ENCODE results near the gene VPS54. TPM values are rescaled to one million over a fixed set of nuclear protein-coding genes. Genes with fewer than 3 reads are reported as not detected.

The VPS54 gene
- total and polyA plus RNA-seq, 4 donors = 12.5 to 49.3 (median 15.7) TPM

DNA sequence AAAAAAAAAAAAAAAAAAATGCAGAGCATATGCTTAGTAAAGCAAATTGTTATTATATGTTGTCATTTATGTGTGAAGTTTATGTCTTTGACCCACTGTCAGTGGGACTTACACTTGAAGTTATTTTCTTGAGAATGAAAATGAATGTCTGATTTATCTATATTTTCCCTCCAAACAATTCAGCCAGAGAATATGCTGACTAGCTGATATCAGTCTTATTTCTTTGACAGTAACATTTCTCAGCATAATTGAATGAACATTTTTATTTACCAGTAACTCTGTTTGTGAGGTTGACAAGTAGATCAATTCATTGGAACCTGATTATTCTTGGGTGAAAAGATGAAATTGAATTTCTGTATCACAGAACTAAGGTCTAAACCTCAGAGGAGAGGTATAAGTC lies 40.0 kb upstream of the VPS54 start:
- no peak overlapping the region for H3K27ac ChIP-seq (ENCODE audit: low read depth in 1 of 2, low read length in 1 of 2)
- no peak for TF ChIP-seq CTCF (IDR thresholded peaks at IDR 0.05; ENCODE audit: control extremely low read depth, extremely low read depth)
- no peak overlapping the region for H3K9ac ChIP-seq (ENCODE audit: insufficient read depth in 1 of 2, low read length in 2 of 2)
- H3K36me3 ChIP-seq (ENCODE audit: control insufficient read depth in 4 of 4, insufficient read depth in 4 of 4, low read length in 4 of 4) = no peaks in the 10 kb centered on the region
- no peaks in the 10 kb centered on the region for H3K9me3 ChIP-seq (ENCODE audit: control insufficient read depth in 4 of 4, insufficient read depth in 3 of 4, low read length in 3 of 4)
- H3K4me1 ChIP-seq (ENCODE audit: control insufficient read depth in 5 of 5, insufficient read depth in 5 of 5, low read length in 5 of 5) = peaks cover 0 to 13% (median 3%) of the 10 kb centered on the region in 5 donors
- ATAC-seq (ENCODE audit: insufficient read depth, low FRiP score) (no peak), DNase-seq (no peak)
- no peak overlapping the region for H3K4me3 ChIP-seq
- H3K27me3 ChIP-seq (ENCODE audit: control insufficient read depth in 3 of 3, insufficient read depth in 3 of 3, low read length in 2 of 3) = no peaks in the 10 kb centered on the region

DNA sequence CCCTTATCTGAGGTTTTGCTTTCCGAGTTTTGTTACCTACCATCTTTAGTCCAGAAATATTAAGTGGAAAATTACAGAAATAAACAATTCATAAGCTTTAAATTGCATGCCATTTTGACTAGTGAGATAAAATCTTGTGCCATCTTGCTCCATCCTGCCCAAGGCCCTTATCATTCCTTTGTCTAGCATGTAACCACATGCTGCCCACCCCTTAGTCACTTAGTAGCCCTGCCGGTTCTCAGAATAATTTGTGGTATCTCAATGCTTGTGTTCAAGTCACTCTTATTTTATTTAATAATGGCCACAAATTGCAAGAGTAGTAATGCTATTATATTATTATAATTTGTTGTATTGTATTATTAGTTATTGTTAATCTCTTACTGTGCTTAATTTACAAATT lies 36.8 kb upstream of the VPS54 start:
- H3K4me1 ChIP-seq (ENCODE audit: control insufficient read depth in 5 of 5, insufficient read depth in 5 of 5, low read length in 5 of 5) = no peaks in the 10 kb centered on the region
- ATAC-seq (ENCODE audit: insufficient read depth, low FRiP score) = no peak
- TF ChIP-seq CTCF (IDR thresholded peaks at IDR 0.05; ENCODE audit: control extremely low read depth, extremely low read depth) = no peak
- H3K27ac ChIP-seq (ENCODE audit: low read depth in 1 of 2, low read length in 1 of 2) = no peak overlapping the region
- DNase-seq = no peak
- H3K9ac ChIP-seq (ENCODE audit: insufficient read depth in 1 of 2, low read length in 2 of 2) = no peak overlapping the region
- 87 to 93% methylated on average over 2 of the region's 2 CpGs for WGBS, 2 donors
- no peaks in the 10 kb centered on the region for H3K27me3 ChIP-seq (ENCODE audit: control insufficient read depth in 3 of 3, insufficient read depth in 3 of 3, low read length in 2 of 3)
- H3K4me3 ChIP-seq = no peak overlapping the region
- H3K36me3 ChIP-seq (ENCODE audit: control insufficient read depth in 4 of 4, insufficient read depth in 4 of 4, low read length in 4 of 4) = no peaks in the 10 kb centered on the region
- H3K9me3 ChIP-seq (ENCODE audit: control insufficient read depth in 4 of 4, insufficient read depth in 3 of 4, low read length in 3 of 4) = no peaks in the 10 kb centered on the region

DNA sequence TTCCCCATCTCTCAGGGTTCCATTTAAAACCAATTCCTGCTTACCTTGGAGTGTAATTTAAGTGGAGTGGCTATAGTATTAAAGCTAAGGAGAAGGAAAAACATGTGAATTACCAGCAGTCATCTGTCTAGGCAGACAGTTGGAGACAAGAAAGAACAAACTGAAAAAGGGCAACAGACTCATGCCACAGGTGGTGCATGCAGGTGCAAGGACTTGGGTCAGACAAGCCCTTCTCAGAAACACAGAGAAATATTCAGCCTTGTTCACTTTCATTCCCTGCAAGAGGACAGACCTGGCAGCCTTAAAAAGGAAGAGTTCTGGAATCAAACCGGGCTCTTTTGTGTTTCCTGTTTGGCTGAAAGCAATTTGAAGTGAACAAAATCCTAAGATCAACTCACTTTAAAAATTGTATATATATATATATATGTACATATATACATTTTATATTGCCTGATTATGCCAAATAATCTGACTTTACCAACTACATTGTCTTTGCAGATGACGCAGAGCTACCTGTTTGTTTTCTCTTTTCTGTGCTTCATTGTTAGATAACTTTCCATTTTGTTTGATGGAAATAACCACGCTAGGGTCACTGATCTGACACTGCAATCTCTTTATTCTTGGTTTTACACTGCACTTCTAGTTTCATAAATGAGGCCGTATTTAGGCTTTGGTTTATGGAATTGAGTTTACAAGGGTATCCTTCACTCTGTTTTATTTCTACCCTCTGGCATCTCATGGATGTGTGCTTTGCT lies 35.1 kb upstream of the VPS54 start:
- Histone ChIP-seq H3K4me3 (no peak overlapping the region), H3K36me3 (ENCODE audit: control insufficient read depth in 4 of 4, insufficient read depth in 4 of 4, low read length in 4 of 4) (no peaks in the 10 kb centered on the region), H3K4me1 (ENCODE audit: control insufficient read depth in 5 of 5, insufficient read depth in 5 of 5, low read length in 5 of 5) (no peaks in the 10 kb centered on the region), H3K9ac (ENCODE audit: insufficient read depth in 1 of 2, low read length in 2 of 2) (no peak overlapping the region), H3K27ac (ENCODE audit: low read depth in 1 of 2, low read length in 1 of 2) (no peak overlapping the region), H3K9me3 (ENCODE audit: control insufficient read depth in 4 of 4, insufficient read depth in 3 of 4, low read length in 3 of 4) (no peaks in the 10 kb centered on the region), H3K27me3 (ENCODE audit: control insufficient read depth in 3 of 3, insufficient read depth in 3 of 3, low read length in 2 of 3) (no peaks in the 10 kb centered on the region)
- ATAC-seq (ENCODE audit: insufficient read depth, low FRiP score) = no peak
- no peak for TF ChIP-seq CTCF (IDR thresholded peaks at IDR 0.05; ENCODE audit: control extremely low read depth, extremely low read depth)
- no peak for DNase-seq
- WGBS, 2 donors = 68% methylated on average over 4 of the region's 4 CpGs

Measured in lung (tissue), 12 donors.